ENCODE results near the gene OR4F6. TPM values are rescaled to one million over a fixed set of nuclear protein-coding genes. Genes with fewer than 3 reads are reported as not detected.

The OR4F6 gene
- total and polyA plus RNA-seq, 9 of the 15 experiments (the other 6 are each of a cell fraction or from before 2014, with no cell fraction given): not detected

GRCh38 chr15:101810456-101810855, 7.1 kb downstream of the OR4F6 start:
- POLR2A ChIA-PET: no interaction called here

More at GRCh38 chr15:101810456-101810855, 7.1 kb downstream of the OR4F6 start:
- no peaks in the 10 kb centered on the region for H3K79me2 ChIP-seq (ENCODE audit: control insufficient read depth, insufficient read depth, low read length)
- no peaks in the 10 kb centered on the region for H3K27me3 ChIP-seq (ENCODE audit: control insufficient read depth in 2 of 2, insufficient read depth in 2 of 2, low read length in 2 of 2)
- intact Hi-C loops (cut with micrococcal nuclease) (no loop called here), in situ Hi-C loops (cut with MboI) (no loop called here)
- H2AFZ ChIP-seq (ENCODE audit: low read depth, low read length): no peak overlapping the region
- H3K36me3 ChIP-seq (ENCODE audit: control insufficient read depth, insufficient read depth, low read length): no peaks in the 10 kb centered on the region
- BruUV-seq (replicated peaks): no TSS peak
- H4K20me1 ChIP-seq (replicated peaks; ENCODE audit: control insufficient read depth, insufficient read depth, low read length): no peaks in the 10 kb centered on the region
- no peak overlapping the region for H3K4me2 ChIP-seq (ENCODE audit: insufficient read depth, low read length)
- H3K4me1 ChIP-seq (replicated peaks in 1 of 2; ENCODE audit: control insufficient read depth in 2 of 2, insufficient read depth in 2 of 2, low read length in 2 of 2): no peaks in the 10 kb centered on the region
- no peak overlapping the region for H3K4me3 ChIP-seq
- no peak for DNase-seq (ENCODE audit: extremely low read depth in 1 of 4, low spot score in 3 of 4)
- no peak for FAIRE-seq
- H3K9me3 ChIP-seq (replicated peaks; ENCODE audit: control insufficient read depth, insufficient read depth, low read depth, low read length): no peaks in the 10 kb centered on the region
- WGBS (ENCODE audit: insufficient coverage, low coverage, missing lambda C conversion rate): 0% methylated on average over 1 of the region's 1 CpG
- CTCF ChIA-PET (ENCODE audit: low intra/inter-chr PET ratio): no interaction called here
- no peaks in the 10 kb centered on the region for H3K9me1 ChIP-seq (ENCODE audit: control insufficient read depth, insufficient read depth, low read length)
- ATAC-seq: no peak
- no peak overlapping the region for H3K27ac ChIP-seq (ENCODE audit: extremely low read depth, low read depth, low read length)
- H3K9ac ChIP-seq (ENCODE audit: insufficient read depth in 1 of 2, low read depth in 2 of 2, low read length in 2 of 2): no peak overlapping the region
- TF ChIP-seq RBFOX2 (IDR thresholded peaks at IDR 0.05; ENCODE audit: low read depth, low read length) (no peak), ZNF354B (CRISPR knock-in tag; IDR thresholded peaks at IDR 0.05) (no peak), ZBTB11 (CRISPR knock-in tag; IDR thresholded peaks at IDR 0.05) (no peak), SREBF1 (IDR thresholded peaks at IDR 0.05; ENCODE audit: borderline replicate concordance, low read depth, low read length) (no peak), XRCC3 (IDR thresholded peaks at IDR 0.05) (no peak)
- TF ChIP-seq, protein P1, sequence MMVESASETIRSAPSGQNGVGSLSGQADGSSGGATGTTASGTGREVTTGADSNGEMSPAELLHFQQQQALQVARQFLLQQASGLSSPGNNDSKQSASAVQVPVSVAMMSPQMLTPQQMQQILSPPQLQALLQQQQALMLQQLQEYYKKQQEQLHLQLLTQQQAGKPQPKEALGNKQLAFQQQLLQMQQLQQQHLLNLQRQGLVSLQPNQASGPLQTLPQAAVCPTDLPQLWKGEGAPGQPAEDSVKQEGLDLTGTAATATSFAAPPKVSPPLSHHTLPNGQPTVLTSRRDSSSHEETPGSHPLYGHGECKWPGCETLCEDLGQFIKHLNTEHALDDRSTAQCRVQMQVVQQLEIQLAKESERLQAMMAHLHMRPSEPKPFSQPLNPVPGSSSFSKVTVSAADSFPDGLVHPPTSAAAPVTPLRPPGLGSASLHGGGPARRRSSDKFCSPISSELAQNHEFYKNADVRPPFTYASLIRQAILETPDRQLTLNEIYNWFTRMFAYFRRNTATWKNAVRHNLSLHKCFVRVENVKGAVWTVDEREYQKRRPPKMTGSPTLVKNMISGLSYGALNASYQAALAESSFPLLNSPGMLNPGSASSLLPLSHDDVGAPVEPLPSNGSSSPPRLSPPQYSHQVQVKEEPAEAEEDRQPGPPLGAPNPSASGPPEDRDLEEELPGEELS (CRISPR knock-in tag; IDR thresholded peaks at IDR 0.05; ENCODE audit: borderline replicate concordance): no peak
